Kidney epithelial cell (primary cell): Measurements from ENCODE around the gene HNRNPH3. TPM values are rescaled to one million over a fixed set of nuclear protein-coding genes. Genes with fewer than 3 reads are reported as not detected.

ENCODE experiments used
- DNase-seq: peaks from one replicate; pipeline ENCODE4 v3.0.0-alpha.2; 2010; ENCODE audit warnings: low read depth
- H3K27me3 ChIP-seq: 2 replicates; pipeline ENCODE4 v1.6.0; 2011; ENCODE audit warnings: low read length; ENCODE audit not compliant: control insufficient read depth, insufficient read depth
- H3K36me3 ChIP-seq: 2 replicates; pipeline ENCODE4 v1.5.1; 2011; ENCODE audit warnings: low read length; ENCODE audit not compliant: control insufficient read depth, insufficient read depth
- H3K4me3 ChIP-seq: 2 replicates; pipeline ENCODE4 v1.5.1; 2011; ENCODE audit warnings: low read depth, mild to moderate bottlenecking, control low read depth, low read length
- total RNA-seq: library from RNA; depleted of rRNA; stranded (reverse); fragments of >200 nt; gene quantifications from 2 replicates; pipeline ENCODE4 v1.2.3, GENCODE V29; 2015
- TF ChIP-seq, protein P1 (sequence below): IDR thresholded peaks from 2 replicates; pipeline ENCODE4 v1.5.1; 2011; ENCODE audit warnings: mild to moderate bottlenecking, moderate library complexity, low read length, control low read depth, inconsistent platforms; ENCODE audit not compliant: insufficient read depth, poor library complexity, severe bottlenecking

HNRNPH3 gene
- total RNA-seq, 1 donor from 2014 or later, result 23.0 TPM

- DNase-seq, result no peak
- H3K36me3 ChIP-seq, result no peaks in the 10 kb centered on the region
- no peaks in the 10 kb centered on the region for H3K27me3 ChIP-seq
- H3K4me3 ChIP-seq, result no peak overlapping the region
- TF ChIP-seq, protein P1, sequence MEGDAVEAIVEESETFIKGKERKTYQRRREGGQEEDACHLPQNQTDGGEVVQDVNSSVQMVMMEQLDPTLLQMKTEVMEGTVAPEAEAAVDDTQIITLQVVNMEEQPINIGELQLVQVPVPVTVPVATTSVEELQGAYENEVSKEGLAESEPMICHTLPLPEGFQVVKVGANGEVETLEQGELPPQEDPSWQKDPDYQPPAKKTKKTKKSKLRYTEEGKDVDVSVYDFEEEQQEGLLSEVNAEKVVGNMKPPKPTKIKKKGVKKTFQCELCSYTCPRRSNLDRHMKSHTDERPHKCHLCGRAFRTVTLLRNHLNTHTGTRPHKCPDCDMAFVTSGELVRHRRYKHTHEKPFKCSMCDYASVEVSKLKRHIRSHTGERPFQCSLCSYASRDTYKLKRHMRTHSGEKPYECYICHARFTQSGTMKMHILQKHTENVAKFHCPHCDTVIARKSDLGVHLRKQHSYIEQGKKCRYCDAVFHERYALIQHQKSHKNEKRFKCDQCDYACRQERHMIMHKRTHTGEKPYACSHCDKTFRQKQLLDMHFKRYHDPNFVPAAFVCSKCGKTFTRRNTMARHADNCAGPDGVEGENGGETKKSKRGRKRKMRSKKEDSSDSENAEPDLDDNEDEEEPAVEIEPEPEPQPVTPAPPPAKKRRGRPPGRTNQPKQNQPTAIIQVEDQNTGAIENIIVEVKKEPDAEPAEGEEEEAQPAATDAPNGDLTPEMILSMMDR, result no peak
Observed at GRCh38 chr10:68301301-68301700, 30.6 kb upstream of the HNRNPH3 start.

DNA sequence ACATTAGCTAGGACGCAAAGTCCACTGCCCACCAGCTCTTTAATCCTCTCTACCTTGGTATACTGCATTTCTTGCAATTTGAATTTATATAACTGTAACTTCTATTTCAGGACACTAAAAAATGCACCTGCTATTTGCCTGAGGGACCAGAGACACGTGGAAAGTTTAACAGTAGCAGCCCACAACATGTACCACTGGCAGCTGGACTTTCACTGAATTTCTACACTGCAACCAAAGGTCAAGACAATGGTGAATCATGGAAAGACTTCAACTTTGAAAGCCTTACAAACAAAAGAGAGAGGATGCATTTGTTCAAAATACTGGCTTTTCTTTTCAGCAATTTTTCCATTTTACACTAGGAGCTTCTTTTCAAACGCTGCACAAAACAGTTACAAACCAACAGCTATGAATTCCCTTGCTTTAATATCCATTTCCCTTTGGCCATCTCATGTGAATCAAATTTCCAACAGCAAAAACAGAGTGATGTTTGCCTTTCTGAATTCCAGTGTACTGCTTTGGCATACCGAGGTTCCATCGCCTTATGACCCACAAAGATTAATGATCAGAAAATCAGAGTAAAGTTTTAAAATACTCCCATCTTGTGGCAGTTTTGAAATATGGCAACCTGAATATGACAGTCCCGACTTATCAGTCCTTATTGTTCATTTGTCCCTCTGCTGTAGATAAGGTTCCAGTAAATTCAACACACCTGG, 29.9 kb upstream of the HNRNPH3 start:
- H3K27me3 ChIP-seq, result no peaks in the 10 kb centered on the region
- TF ChIP-seq, protein P1, result peak; percentile 16
- no peaks in the 10 kb centered on the region for H3K36me3 ChIP-seq
- DNase-seq, result no peak
- H3K4me3 ChIP-seq, result no peak overlapping the region

GRCh38 chr10:68302503-68302823, 29.4 kb upstream of the HNRNPH3 start:
- Histone ChIP-seq H3K4me3 (no peak overlapping the region), H3K36me3 (no peaks in the 10 kb centered on the region), H3K27me3 (no peaks in the 10 kb centered on the region)
- TF ChIP-seq, protein P1, result no peak
- no peak for DNase-seq

DNA sequence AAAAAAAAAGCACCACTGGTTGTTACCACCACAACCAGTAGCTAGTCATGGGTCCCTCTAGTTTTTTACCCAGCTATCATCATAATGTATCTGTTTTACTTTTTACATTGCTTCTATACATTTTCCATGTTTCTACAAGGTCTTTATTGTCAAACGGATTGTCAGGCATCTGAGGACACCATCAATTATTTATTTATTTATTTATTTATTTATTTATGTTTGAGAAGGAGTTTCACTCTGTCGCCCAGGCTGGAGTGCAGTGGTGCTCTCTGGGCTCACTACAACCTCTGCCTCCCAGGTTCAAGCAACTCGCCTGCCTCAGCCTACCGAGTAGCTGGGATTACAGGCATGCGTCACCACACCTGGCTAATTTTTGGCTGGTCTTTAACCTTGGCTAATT, 29.0 kb upstream of the HNRNPH3 start:
- Histone ChIP-seq H3K27me3 (no peaks in the 10 kb centered on the region), H3K4me3 (no peak overlapping the region), H3K36me3 (no peaks in the 10 kb centered on the region)
- TF ChIP-seq, protein P1, result no peak
- no peak for DNase-seq

DNA sequence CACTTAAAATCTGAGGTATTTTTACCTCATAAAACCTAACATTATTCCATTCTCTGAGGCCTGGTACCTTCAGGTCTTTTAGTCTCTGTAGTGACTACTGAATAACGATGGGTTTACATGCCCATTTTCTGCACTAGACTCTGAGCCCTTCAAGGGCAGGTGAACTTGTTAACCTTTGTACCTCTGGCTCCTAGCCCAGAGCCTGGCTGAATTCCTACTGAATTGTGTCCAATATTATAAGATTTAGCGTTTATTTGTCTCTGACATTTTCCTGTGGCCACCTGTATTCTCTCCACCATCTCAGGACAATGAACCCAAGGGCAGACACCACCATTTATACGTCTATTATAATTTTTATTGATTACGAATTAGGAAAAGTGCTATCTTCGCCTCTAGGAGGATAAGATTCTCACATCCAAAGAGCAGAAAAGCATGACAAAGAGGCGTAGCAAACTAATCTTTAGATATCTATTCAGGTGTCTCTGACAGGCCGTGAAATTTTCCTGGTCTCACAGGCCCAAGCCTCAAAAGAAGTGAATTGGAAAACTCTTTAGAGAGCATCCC, 27.9 kb upstream of the HNRNPH3 start:
- Histone ChIP-seq H3K4me3 (no peak overlapping the region), H3K27me3 (no peaks in the 10 kb centered on the region), H3K36me3 (no peaks in the 10 kb centered on the region)
- no peak for DNase-seq
- TF ChIP-seq, protein P1, result no peak

- TF ChIP-seq, protein P1, result no peak
- no peaks in the 10 kb centered on the region for H3K27me3 ChIP-seq
- H3K36me3 ChIP-seq, result no peaks in the 10 kb centered on the region
- no peak for DNase-seq
- H3K4me3 ChIP-seq, result no peak overlapping the region
Observed at GRCh38 chr10:68305854-68306253, 26.0 kb upstream of the HNRNPH3 start.
